ENCODE data around the gene PRIMPOL.
"Not testable (repeated sequence)": the region's sequence is repeated elsewhere in the genome, so short reads cannot be mapped to it uniquely, and the experiment has no call there.

PRIMPOL gene

GRCh38 chr4:184713887-184714286 lies 64.3 kb downstream of the PRIMPOL start:
- DNase-seq (ENCODE audit: low spot score), result no peak

- no peak for DNase-seq (ENCODE audit: low spot score)
Measured at GRCh38 chr4:184715526-184715925, 66.0 kb downstream of the PRIMPOL start.

GRCh38 chr4:184719407-184719806 lies 69.9 kb downstream of the PRIMPOL start:
- no peak for DNase-seq (ENCODE audit: low spot score)

GRCh38 chr4:184721254-184721653 lies 71.7 kb downstream of the PRIMPOL start:
- no peak for DNase-seq (ENCODE audit: low spot score)

GRCh38 chr4:184722798-184723197 lies 73.3 kb downstream of the PRIMPOL start:
- peak; percentile 13 for DNase-seq (ENCODE audit: low spot score)

- no peak for DNase-seq (ENCODE audit: low spot score)
Measured at GRCh38 chr4:184727430-184727829, 77.9 kb downstream of the PRIMPOL start.

- no peak for DNase-seq (ENCODE audit: low spot score)
Measured at GRCh38 chr4:184728858-184729257, 79.3 kb downstream of the PRIMPOL start.

- DNase-seq (ENCODE audit: low spot score), result no peak
Measured at GRCh38 chr4:184729946-184730345, 80.4 kb downstream of the PRIMPOL start.

GRCh38 chr4:184731056-184731455 lies 81.5 kb downstream of the PRIMPOL start:
- DNase-seq (ENCODE audit: low spot score), result no peak

- DNase-seq (ENCODE audit: low spot score), result no peak
Measured at GRCh38 chr4:184732126-184732525, 82.6 kb downstream of the PRIMPOL start.

GRCh38 chr4:184733654-184734524 lies 84.4 kb downstream of the PRIMPOL start, which contains the start of gene CENPU:
Gene CENPU, minus strand, starts transcription at chr4:184734096. Its CDS starts 34 bp downstream, at chr4:184734062.
- peak; percentile 94 for DNase-seq (ENCODE audit: low spot score)

- DNase-seq (ENCODE audit: low spot score), result no peak
Measured at GRCh38 chr4:184734758-184735157, 85.2 kb downstream of the PRIMPOL start.

GRCh38 chr4:184739575-184739974 lies 90.0 kb downstream of the PRIMPOL start:
- not testable (repeated sequence) for DNase-seq (ENCODE audit: low spot score)

GRCh38 chr4:184740980-184741391 lies 91.4 kb downstream of the PRIMPOL start:
- DNase-seq (ENCODE audit: low spot score), result no peak

GRCh38 chr4:184741651-184742050 lies 92.1 kb downstream of the PRIMPOL start:
- not testable (repeated sequence) for DNase-seq (ENCODE audit: low spot score)

GRCh38 chr4:184743650-184744049 lies 94.1 kb downstream of the PRIMPOL start:
- DNase-seq (ENCODE audit: low spot score), result no peak

GRCh38 chr4:184744236-184744635 lies 94.7 kb downstream of the PRIMPOL start:
- no peak for DNase-seq (ENCODE audit: low spot score)

Data from SW480 (cell line).